HEK293 (cell line): ENCODE measurements around the gene SLC5A10.

Source experiments
- CTCF ChIA-PET: fragments of 350-600 bp; formaldehyde crosslinking; extraction: SDS; loops from one replicate; lab custom pipeline; 2021; ENCODE audit warnings: antibody characterized with exemption; lab: Yijun Ruan, JAX
- POLR2A ChIA-PET: fragments of 300-600 bp; formaldehyde crosslinking; extraction: SDS; loops from one replicate; lab custom pipeline; 2020; ENCODE audit warnings: antibody characterized with exemption, inconsistent platforms; lab: Yijun Ruan, JAX
- H3K27ac ChIP-seq: fragments of 200-500 bp; sonication (Bioruptor generic); 2 replicates; pipeline ENCODE4 v1.5.1; 2014; ENCODE audit warnings: low read depth, low read length, control low read depth, inconsistent platforms; ENCODE audit errors: extremely low read depth
- H3K36me3 ChIP-seq, 2 experiments: fragments of 200-500 bp in 1 of 2; sonication (Bioruptor generic) in 1 of 2; 1 replicate in 1 of 2; 2 replicates in 1 of 2; pipeline ENCODE4 v1.5.1; 2014 to 2017; ENCODE audit warnings: inconsistent platforms in 2 of 2, low read length in 2 of 2; ENCODE audit not compliant: control insufficient read depth in 2 of 2, insufficient read depth in 1 of 2
- H3K4me1 ChIP-seq: fragments of 200-500 bp; sonication (Bioruptor generic); 2 replicates; pipeline ENCODE4 v1.5.1; 2014; ENCODE audit warnings: mild to moderate bottlenecking, low read length, inconsistent platforms; ENCODE audit not compliant: control insufficient read depth, insufficient read depth
- H3K4me3 ChIP-seq: 2 replicates; pipeline ENCODE4 v1.5.1; 2011; ENCODE audit warnings: low read depth, mild to moderate bottlenecking, control low read depth, low read length, moderate library complexity
- H3K9me3 ChIP-seq: fragments of 200-500 bp; sonication (Bioruptor generic); 2 replicates; pipeline ENCODE4 v1.5.1; 2014; ENCODE audit warnings: low read depth, low read length, inconsistent platforms; ENCODE audit not compliant: control insufficient read depth, insufficient read depth
- CTCF ChIP-seq: fragments of 450-650 bp; formaldehyde crosslinking; IDR thresholded peaks from 2 replicates; pipeline ENCODE4 v1.5.1; 2016; ENCODE audit warnings: missing biosample characterization, missing genetic modification characterization
- ELK4 ChIP-seq: IDR thresholded peaks from 2 replicates; pipeline ENCODE4 v1.6.1; 2011; ENCODE audit warnings: mild to moderate bottlenecking, low read depth, low read length, borderline replicate concordance
- TRIM28 ChIP-seq: IDR thresholded peaks from 2 replicates; pipeline ENCODE4 v1.6.1; 2011; ENCODE audit warnings: low read length, control low read depth, borderline replicate concordance
- YY1 ChIP-seq: fragments of 450-650 bp; formaldehyde crosslinking; IDR thresholded peaks from 2 replicates; pipeline ENCODE4 v1.5.1; 2018; ENCODE audit warnings: missing biosample characterization, missing genetic modification characterization
- ZEB2 ChIP-seq: fragments of 450-650 bp; formaldehyde crosslinking; IDR thresholded peaks from 2 replicates; pipeline ENCODE4 v1.5.1; 2016; ENCODE audit warnings: missing biosample characterization, missing genetic modification characterization
- ZFP41 ChIP-seq: fragments of 450-650 bp; formaldehyde crosslinking; IDR thresholded peaks from 2 replicates; pipeline ENCODE4 v1.5.1; 2016; ENCODE audit warnings: missing biosample characterization, missing genetic modification characterization, borderline replicate concordance
- ZNF132 ChIP-seq: fragments of 450-650 bp; formaldehyde crosslinking; IDR thresholded peaks from 2 replicates; pipeline ENCODE4 v1.5.1; 2017; ENCODE audit warnings: missing biosample characterization, missing genetic modification characterization, borderline replicate concordance
- ZNF211 ChIP-seq: fragments of 450-650 bp; formaldehyde crosslinking; IDR thresholded peaks from 2 replicates; pipeline ENCODE4 v1.5.1; 2016; ENCODE audit warnings: low read depth, missing biosample characterization, missing genetic modification characterization
- ZNF280D ChIP-seq: fragments of 450-650 bp; formaldehyde crosslinking; IDR thresholded peaks from 2 replicates; pipeline ENCODE4 v1.5.1; 2016; ENCODE audit warnings: missing biosample characterization, missing genetic modification characterization
- ZNF362 ChIP-seq: fragments of 450-650 bp; formaldehyde crosslinking; IDR thresholded peaks from 2 replicates; pipeline ENCODE4 v1.5.1; 2016; ENCODE audit warnings: missing biosample characterization, missing genetic modification characterization
- ZNF510 ChIP-seq: fragments of 450-650 bp; formaldehyde crosslinking; IDR thresholded peaks from 2 replicates; pipeline ENCODE4 v1.5.1; 2018; ENCODE audit warnings: mild to moderate bottlenecking, missing genetic modification characterization, missing biosample characterization; ENCODE audit not compliant: insufficient replicate concordance
- ZNF548 ChIP-seq: fragments of 450-650 bp; formaldehyde crosslinking; IDR thresholded peaks from 2 replicates; pipeline ENCODE4 v1.5.1; 2016; ENCODE audit warnings: missing biosample characterization, missing genetic modification characterization
- ZNF555 ChIP-seq: fragments of 450-650 bp; formaldehyde crosslinking; conservative IDR thresholded peaks from 2 replicates; pipeline ENCODE4 v1.5.1; 2017; ENCODE audit warnings: missing biosample characterization, mild to moderate bottlenecking, missing genetic modification characterization, inconsistent platforms
- ZNF585B ChIP-seq: fragments of 450-650 bp; formaldehyde crosslinking; IDR thresholded peaks from 2 replicates; pipeline ENCODE4 v1.5.1; 2016; ENCODE audit warnings: missing biosample characterization, missing genetic modification characterization
- ZNF707 ChIP-seq: fragments of 450-650 bp; formaldehyde crosslinking; IDR thresholded peaks from 2 replicates; pipeline ENCODE4 v1.5.1; 2016; ENCODE audit warnings: missing biosample characterization, missing genetic modification characterization
- ZNF777 ChIP-seq: fragments of 450-650 bp; formaldehyde crosslinking; IDR thresholded peaks from 2 replicates; pipeline ENCODE4 v1.5.1; 2017; ENCODE audit warnings: missing biosample characterization, missing genetic modification characterization, borderline replicate concordance
- ZNF792 ChIP-seq: fragments of 450-650 bp; formaldehyde crosslinking; IDR thresholded peaks from 2 replicates; pipeline ENCODE4 v1.5.1; 2016; ENCODE audit warnings: missing biosample characterization, missing genetic modification characterization
- ZNF837 ChIP-seq: fragments of 450-650 bp; formaldehyde crosslinking; IDR thresholded peaks from 2 replicates; pipeline ENCODE4 v1.5.1; 2016; ENCODE audit warnings: missing biosample characterization, missing genetic modification characterization

The SLC5A10 gene

GRCh38 chr17:18958611-18959010 is 6.6 kb downstream of the SLC5A10 start:
- ChIA-PET CTCF (interaction anchor here (0.5 to 3.7 kb wide), 8 partner anchors 11 to 710 kb away, joined by 3 to 31 read pairs (median 4); partner anchors contain the start of gene FAM83G), POLR2A (no interaction called here)
- Histone ChIP-seq H3K9me3 (no peaks in the 10 kb centered on the region), H3K36me3 (no peaks in the 10 kb centered on the region), H3K4me1 (no peaks in the 10 kb centered on the region), H3K4me3 (no peak overlapping the region), H3K27ac (no peak overlapping the region)
- no peak for TF ChIP-seq ZNF585B (tag by site-specific recombination)
- TF ChIP-seq ZFP41 (tag by site-specific recombination) = no peak
- TF ChIP-seq ZNF707 (tag by site-specific recombination) = no peak
- TF ChIP-seq ZNF548 = no peak
- TF ChIP-seq ZNF555 (tag by site-specific recombination) = no peak
- no peak for TF ChIP-seq ZNF362
- TF ChIP-seq ZNF837 = no peak
- TF ChIP-seq ZNF792 (tag by site-specific recombination) = no peak

- no peak overlapping the region for H3K4me3 ChIP-seq
- no peak overlapping the region for H3K27ac ChIP-seq
- POLR2A ChIA-PET = no interaction called here
- no peaks in the 10 kb centered on the region for H3K4me1 ChIP-seq
- H3K36me3 ChIP-seq = no peaks in the 10 kb centered on the region
- CTCF ChIA-PET = interaction anchor here (0.5 to 3.7 kb wide), 9 partner anchors 10 to 711 kb away, joined by 3 to 31 read pairs (median 4); partner anchors contain the start of gene FAM83G
- no peaks in the 10 kb centered on the region for H3K9me3 ChIP-seq
- no peak for TF ChIP-seq YY1
These were observed 7.3 kb downstream of the SLC5A10 start for GRCh38 chr17:18959071-18959844.

- TF ChIP-seq ZNF777 = no peak
- TF ChIP-seq ZNF510 (tag by site-specific recombination) = no peak
- TF ChIP-seq ZEB2 (tag by site-specific recombination) = peak; percentile 72
- TF ChIP-seq ZNF132 (tag by site-specific recombination) = no peak
- no peak for TF ChIP-seq CTCF (tag by site-specific recombination)
- H3K36me3 ChIP-seq = no peaks in the 10 kb centered on the region
- no peaks in the 10 kb centered on the region for H3K4me1 ChIP-seq
- H3K9me3 ChIP-seq = no peaks in the 10 kb centered on the region
- POLR2A ChIA-PET = no interaction called here
- H3K27ac ChIP-seq = no peak overlapping the region
- H3K4me3 ChIP-seq = no peak overlapping the region
- CTCF ChIA-PET = interaction anchor here (0.7 to 3.7 kb wide), 7 partner anchors 11 to 600 kb away, joined by 3 to 31 read pairs (median 13); partner anchors contain the start of gene FAM83G
These were observed 7.9 kb downstream of the SLC5A10 start for GRCh38 chr17:18959845-18960240.

GRCh38 chr17:18960241-18960665 is 8.3 kb downstream of the SLC5A10 start:
- H3K4me1 ChIP-seq = no peaks in the 10 kb centered on the region
- H3K36me3 ChIP-seq = no peaks in the 10 kb centered on the region
- CTCF ChIA-PET = interaction anchor here (0.6 to 3.7 kb wide), 15 partner anchors 8 to 600 kb away, joined by 3 to 31 read pairs (median 9); partner anchors contain the start of genes FAM83G and SLC5A10
- POLR2A ChIA-PET = interaction anchor here (1.0 kb wide), 1 partner anchor 173 kb away, joined by 3 read pairs; no protein-coding TSS in a partner anchor
- H3K9me3 ChIP-seq = no peaks in the 10 kb centered on the region
- no peak overlapping the region for H3K27ac ChIP-seq
- TF ChIP-seq ZNF280D (tag by site-specific recombination) (no peak), ELK4 (no peak), ZNF211 (tag by site-specific recombination) (no peak), TRIM28 (no peak)
- H3K4me3 ChIP-seq = no peak overlapping the region
